ENCODE results near the gene TNS4.

Gene TNS4

DNA sequence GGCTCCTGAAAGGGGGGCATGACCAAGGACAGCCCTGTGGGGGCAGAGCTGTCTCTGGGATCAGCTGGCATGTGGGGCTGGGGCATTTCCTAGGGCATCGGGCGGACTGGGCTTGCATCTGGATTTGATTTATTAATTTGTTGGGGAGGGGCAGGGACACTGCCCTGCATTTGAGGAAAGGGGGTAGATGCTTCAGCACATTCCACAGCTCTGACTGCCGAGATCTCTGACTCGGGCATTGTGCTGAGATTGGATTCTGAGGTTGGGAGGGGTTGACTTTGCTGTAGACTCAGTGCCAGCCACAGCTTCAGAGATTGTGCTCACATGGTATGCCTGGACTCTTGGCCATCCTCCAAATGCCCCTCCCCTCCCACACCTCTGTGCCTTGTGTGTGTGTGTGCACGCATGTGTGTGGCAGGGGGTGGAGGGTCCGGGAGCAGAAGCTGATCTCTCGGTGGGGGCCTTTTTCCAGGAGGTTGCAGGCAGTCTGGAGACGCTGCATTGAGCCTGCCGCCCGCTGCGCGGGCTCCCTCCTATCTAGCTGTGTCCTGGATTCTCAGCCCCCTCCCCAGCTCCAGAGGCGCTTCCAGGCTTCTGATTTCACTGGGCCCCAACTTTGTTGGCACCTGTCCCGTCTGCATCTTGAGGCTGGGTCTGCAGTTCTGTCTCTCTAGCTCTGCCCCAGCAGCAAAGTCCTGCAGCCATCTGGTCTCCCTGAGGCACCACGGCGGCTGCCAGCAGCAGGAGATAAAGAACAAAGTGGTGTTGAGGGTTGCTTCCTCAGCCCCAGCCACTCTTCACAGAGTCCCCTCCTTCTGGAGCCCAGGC lies 43.2 kb downstream of the TNS4 start:
- TF ChIP-seq EP300 (IDR thresholded peaks at IDR 0.05; ENCODE audit: borderline replicate concordance) (peak; percentile 50; the same call in 1 of the 2 replicates), YY1 (IDR thresholded peaks at IDR 0.05; ENCODE audit: low read depth) (no peak), CEBPB (IDR thresholded peaks at IDR 0.05) (no peak), EGR1 (IDR thresholded peaks at IDR 0.05) (no peak), ZBTB7A (IDR thresholded peaks at IDR 0.05; ENCODE audit: low read depth) (peak; percentile 62), CREB1 (IDR thresholded peaks at IDR 0.05; ENCODE audit: low read depth) (no peak), NFIC (IDR thresholded peaks at IDR 0.05) (peak; percentile 85), TAF1 (IDR thresholded peaks at IDR 0.05; ENCODE audit: low read depth) (no peak), TCF12 (IDR thresholded peaks at IDR 0.05; ENCODE audit: low read depth) (peak; percentile 56), FOXM1 (IDR thresholded peaks at IDR 0.05; ENCODE audit: borderline replicate concordance, low read depth) (no peak), TEAD4 (IDR thresholded peaks at IDR 0.05) (peak; percentile 75), RAD21 (IDR thresholded peaks at IDR 0.05; ENCODE audit: low read depth) (no peak)
- TF ChIP-seq, protein P1, sequence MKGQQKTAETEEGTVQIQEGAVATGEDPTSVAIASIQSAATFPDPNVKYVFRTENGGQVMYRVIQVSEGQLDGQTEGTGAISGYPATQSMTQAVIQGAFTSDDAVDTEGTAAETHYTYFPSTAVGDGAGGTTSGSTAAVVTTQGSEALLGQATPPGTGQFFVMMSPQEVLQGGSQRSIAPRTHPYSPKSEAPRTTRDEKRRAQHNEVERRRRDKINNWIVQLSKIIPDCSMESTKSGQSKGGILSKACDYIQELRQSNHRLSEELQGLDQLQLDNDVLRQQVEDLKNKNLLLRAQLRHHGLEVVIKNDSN (IDR thresholded peaks at IDR 0.05): peak; percentile 45; the same call in 1 of the 2 replicates
- TF ChIP-seq, protein P2, sequence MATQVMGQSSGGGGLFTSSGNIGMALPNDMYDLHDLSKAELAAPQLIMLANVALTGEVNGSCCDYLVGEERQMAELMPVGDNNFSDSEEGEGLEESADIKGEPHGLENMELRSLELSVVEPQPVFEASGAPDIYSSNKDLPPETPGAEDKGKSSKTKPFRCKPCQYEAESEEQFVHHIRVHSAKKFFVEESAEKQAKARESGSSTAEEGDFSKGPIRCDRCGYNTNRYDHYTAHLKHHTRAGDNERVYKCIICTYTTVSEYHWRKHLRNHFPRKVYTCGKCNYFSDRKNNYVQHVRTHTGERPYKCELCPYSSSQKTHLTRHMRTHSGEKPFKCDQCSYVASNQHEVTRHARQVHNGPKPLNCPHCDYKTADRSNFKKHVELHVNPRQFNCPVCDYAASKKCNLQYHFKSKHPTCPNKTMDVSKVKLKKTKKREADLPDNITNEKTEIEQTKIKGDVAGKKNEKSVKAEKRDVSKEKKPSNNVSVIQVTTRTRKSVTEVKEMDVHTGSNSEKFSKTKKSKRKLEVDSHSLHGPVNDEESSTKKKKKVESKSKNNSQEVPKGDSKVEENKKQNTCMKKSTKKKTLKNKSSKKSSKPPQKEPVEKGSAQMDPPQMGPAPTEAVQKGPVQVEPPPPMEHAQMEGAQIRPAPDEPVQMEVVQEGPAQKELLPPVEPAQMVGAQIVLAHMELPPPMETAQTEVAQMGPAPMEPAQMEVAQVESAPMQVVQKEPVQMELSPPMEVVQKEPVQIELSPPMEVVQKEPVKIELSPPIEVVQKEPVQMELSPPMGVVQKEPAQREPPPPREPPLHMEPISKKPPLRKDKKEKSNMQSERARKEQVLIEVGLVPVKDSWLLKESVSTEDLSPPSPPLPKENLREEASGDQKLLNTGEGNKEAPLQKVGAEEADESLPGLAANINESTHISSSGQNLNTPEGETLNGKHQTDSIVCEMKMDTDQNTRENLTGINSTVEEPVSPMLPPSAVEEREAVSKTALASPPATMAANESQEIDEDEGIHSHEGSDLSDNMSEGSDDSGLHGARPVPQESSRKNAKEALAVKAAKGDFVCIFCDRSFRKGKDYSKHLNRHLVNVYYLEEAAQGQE (IDR thresholded peaks at IDR 0.05; ENCODE audit: low read depth): no peak
- TF ChIP-seq, protein P3, sequence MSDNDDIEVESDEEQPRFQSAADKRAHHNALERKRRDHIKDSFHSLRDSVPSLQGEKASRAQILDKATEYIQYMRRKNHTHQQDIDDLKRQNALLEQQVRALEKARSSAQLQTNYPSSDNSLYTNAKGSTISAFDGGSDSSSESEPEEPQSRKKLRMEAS (IDR thresholded peaks at IDR 0.05): peak; percentile 36; the same call in 1 of the 2 replicates

DNA sequence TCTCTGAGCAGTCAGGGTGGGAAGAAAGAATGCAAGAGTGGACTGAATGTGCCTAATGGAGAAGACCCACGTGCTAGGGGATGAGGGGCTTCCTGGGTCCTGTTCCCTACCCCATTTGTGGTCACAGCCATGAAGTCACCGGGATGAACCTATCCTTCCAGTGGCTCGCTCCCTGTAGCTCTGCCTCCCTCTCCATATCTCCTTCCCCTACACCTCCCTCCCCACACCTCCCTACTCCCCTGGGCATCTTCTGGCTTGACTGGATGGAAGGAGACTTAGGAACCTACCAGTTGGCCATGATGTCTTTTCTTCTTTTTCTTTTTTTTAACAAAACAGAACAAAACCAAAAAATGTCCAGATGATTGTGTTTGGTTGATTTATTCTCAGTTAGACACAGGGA lies 44.1 kb downstream of the TNS4 start:
- no peak for TF ChIP-seq ZBTB7A (IDR thresholded peaks at IDR 0.05; ENCODE audit: low read depth)
- TF ChIP-seq, protein P1 (IDR thresholded peaks at IDR 0.05): no peak
- no peak for TF ChIP-seq RAD21 (IDR thresholded peaks at IDR 0.05; ENCODE audit: low read depth)
- TF ChIP-seq, protein P3 (IDR thresholded peaks at IDR 0.05): no peak
- TF ChIP-seq YY1 (IDR thresholded peaks at IDR 0.05; ENCODE audit: low read depth): no peak
- TF ChIP-seq, protein P2 (IDR thresholded peaks at IDR 0.05; ENCODE audit: low read depth): no peak

DNA sequence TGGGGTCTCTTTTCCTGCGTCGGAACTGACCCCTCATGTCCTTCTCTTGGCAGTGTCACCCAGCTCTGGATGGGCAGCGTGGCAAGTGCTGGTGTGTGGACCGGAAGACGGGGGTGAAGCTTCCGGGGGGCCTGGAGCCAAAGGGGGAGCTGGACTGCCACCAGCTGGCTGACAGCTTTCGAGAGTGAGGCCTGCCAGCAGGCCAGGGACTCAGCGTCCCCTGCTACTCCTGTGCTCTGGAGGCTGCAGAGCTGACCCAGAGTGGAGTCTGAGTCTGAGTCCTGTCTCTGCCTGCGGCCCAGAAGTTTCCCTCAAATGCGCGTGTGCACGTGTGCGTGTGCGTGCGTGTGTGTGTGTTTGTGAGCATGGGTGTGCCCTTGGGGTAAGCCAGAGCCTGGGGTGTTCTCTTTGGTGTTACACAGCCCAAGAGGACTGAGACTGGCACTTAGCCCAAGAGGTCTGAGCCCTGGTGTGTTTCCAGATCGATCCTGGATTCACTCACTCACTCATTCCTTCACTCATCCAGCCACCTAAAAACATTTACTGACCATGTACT lies 44.9 kb downstream of the TNS4 start:
- TF ChIP-seq EGR1 (IDR thresholded peaks at IDR 0.05) (no peak), TAF1 (IDR thresholded peaks at IDR 0.05; ENCODE audit: low read depth) (no peak), FOXM1 (IDR thresholded peaks at IDR 0.05; ENCODE audit: borderline replicate concordance, low read depth) (no peak), CREB1 (IDR thresholded peaks at IDR 0.05; ENCODE audit: low read depth) (no peak), TEAD4 (IDR thresholded peaks at IDR 0.05) (no peak), TCF12 (IDR thresholded peaks at IDR 0.05; ENCODE audit: low read depth) (no peak), RAD21 (IDR thresholded peaks at IDR 0.05; ENCODE audit: low read depth) (no peak)
- TF ChIP-seq, protein P1 (IDR thresholded peaks at IDR 0.05): no peak

DNA sequence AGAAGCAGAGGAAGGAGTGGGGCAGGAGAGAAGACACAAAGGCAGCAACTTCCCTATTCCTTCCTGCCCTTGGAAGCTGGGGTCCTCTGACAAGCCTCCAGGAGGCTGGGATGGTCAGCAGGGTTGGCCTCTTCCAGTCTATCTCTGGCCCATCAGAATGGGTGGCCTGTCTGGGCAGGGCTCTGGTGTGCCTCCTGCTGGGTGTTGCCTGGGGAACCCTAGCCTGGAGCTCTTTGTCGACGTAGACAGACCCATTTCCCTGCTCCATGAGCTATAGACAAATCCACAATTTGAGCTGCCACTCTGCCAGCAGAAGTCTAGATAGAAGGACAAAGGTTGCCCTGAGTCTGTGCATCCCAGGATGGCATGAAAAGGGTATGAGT lies 46.8 kb downstream of the TNS4 start:
- TF ChIP-seq EP300 (IDR thresholded peaks at IDR 0.05; ENCODE audit: borderline replicate concordance) (no peak), ZBTB7A (IDR thresholded peaks at IDR 0.05; ENCODE audit: low read depth) (no peak), TCF12 (IDR thresholded peaks at IDR 0.05; ENCODE audit: low read depth) (no peak), EGR1 (IDR thresholded peaks at IDR 0.05) (no peak), TEAD4 (IDR thresholded peaks at IDR 0.05) (no peak), YY1 (IDR thresholded peaks at IDR 0.05; ENCODE audit: low read depth) (no peak), CREB1 (IDR thresholded peaks at IDR 0.05; ENCODE audit: low read depth) (no peak), CEBPB (IDR thresholded peaks at IDR 0.05) (no peak), FOXM1 (IDR thresholded peaks at IDR 0.05; ENCODE audit: borderline replicate concordance, low read depth) (no peak), RAD21 (IDR thresholded peaks at IDR 0.05; ENCODE audit: low read depth) (no peak), NFIC (IDR thresholded peaks at IDR 0.05) (no peak), TAF1 (IDR thresholded peaks at IDR 0.05; ENCODE audit: low read depth) (no peak)
- TF ChIP-seq, protein P3 (IDR thresholded peaks at IDR 0.05): no peak
- TF ChIP-seq, protein P1 (IDR thresholded peaks at IDR 0.05): no peak
- TF ChIP-seq, protein P2 (IDR thresholded peaks at IDR 0.05; ENCODE audit: low read depth): no peak
